ENCODE data around the gene KCNMA1.
"Not testable (repeated sequence)": the region's sequence is repeated elsewhere in the genome, so short reads cannot be mapped to it uniquely, and the experiment has no call there.

Gene KCNMA1

DNA sequence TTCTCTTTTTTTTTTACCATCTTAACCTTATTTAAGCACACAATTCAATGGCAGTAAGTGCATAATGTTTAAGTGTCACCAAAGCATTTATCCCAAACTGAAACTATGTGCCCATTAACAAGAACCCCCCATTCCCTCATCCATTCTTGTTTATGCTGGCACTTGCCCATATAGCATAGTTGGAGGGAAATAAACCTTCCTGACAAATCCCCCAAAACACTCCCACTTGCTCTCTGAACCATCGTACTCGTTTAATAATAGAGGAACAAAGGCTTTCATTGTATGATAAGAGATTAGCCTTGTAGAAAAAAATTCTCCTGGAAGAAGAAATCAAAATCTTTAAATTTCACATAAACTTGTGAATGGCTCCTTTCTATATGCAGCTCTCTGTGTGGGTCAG lies 26.4 kb upstream of the KCNMA1 start:
- no peak for DNase-seq (ENCODE audit: low read depth in 2 of 2)

DNA sequence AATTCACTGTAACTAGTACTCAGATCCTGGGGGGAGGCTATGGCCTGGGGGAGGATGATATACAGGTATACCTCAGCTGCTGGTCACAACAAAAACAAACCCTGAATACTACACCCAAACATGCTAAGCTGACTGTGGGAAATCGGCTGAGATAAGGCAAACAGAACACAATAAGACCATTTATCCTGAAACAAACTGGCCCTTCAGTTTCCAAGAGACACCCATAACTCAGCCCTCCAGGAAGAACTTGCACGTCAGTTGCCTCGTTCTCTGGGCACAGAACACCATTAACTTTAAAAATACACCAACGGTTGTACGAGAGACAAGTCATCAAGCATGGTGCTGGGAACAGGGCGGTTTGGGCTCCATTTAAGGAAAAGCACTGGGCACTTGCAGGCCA lies 24.1 kb upstream of the KCNMA1 start:
- DNase-seq (ENCODE audit: low read depth in 2 of 2), result no peak

DNA sequence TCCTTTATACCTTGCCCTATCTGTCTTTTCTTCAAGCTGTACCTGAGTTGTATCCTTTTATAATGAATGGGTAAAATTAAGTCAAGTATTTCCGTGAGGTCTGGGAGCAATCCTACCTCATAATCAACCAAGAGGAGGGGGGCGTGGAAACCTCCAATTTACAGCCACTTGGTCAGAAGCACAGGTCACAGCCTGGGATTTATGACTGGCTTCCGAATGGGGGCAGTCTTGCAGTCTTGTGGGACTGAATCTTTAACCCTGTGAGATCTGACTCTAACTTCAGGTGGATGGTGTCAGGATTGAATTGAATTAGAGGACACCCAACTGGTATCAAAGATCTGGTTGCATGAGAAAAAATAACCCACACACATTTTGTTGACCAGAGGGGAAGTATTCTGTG lies 23.5 kb upstream of the KCNMA1 start:
- DNase-seq (ENCODE audit: low read depth in 2 of 2), result no peak

DNA sequence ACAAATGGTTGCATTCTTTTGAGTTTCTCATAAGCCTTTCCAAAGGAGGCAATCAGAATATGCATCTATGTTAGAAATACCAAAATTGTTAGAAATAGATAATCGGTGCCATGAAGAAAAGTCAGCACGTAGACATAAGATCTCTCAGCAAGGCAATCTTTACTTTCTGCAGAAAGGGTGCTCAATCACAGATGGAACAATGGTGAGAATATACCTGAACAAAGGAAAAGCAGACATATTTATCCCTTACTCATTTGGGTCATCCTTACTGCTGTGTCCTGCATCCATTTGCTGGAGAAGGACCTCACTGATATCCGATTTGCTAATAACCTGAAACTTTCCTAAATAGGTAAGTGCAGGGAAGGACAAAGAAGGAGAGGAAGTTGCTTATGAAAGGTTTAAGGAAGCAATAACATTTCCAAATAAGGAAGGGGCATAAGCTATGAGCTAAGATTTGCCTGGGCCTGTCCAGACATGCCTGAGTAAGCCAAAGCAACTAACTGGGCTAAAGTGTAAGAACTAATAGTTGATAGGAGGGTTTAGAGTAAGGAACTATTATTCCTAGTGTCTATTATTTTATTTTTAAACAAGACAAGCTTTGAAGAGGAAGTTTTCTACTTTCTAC lies 21.6 kb upstream of the KCNMA1 start:
- not testable (repeated sequence) for DNase-seq (ENCODE audit: low read depth in 2 of 2)

DNA sequence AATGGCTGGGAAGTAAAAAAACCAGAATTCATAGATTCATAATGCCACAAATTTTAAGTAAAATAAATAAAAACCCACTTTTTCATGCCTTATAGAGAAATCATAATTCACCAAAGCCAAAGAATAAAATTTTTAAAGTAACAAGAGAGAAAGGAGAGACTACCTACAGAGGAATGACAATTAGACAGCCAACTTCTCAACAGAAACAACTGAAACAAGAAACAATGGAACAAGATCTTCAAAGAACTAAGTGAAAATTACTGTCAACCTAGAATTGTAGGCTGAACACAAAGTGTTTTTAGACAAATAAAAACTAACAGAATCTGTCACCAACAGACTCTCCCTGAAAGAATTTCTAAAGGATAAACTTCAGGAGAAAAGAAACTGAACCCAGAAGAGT lies 15.6 kb upstream of the KCNMA1 start:
- no peak for DNase-seq (ENCODE audit: low read depth in 2 of 2)

DNA sequence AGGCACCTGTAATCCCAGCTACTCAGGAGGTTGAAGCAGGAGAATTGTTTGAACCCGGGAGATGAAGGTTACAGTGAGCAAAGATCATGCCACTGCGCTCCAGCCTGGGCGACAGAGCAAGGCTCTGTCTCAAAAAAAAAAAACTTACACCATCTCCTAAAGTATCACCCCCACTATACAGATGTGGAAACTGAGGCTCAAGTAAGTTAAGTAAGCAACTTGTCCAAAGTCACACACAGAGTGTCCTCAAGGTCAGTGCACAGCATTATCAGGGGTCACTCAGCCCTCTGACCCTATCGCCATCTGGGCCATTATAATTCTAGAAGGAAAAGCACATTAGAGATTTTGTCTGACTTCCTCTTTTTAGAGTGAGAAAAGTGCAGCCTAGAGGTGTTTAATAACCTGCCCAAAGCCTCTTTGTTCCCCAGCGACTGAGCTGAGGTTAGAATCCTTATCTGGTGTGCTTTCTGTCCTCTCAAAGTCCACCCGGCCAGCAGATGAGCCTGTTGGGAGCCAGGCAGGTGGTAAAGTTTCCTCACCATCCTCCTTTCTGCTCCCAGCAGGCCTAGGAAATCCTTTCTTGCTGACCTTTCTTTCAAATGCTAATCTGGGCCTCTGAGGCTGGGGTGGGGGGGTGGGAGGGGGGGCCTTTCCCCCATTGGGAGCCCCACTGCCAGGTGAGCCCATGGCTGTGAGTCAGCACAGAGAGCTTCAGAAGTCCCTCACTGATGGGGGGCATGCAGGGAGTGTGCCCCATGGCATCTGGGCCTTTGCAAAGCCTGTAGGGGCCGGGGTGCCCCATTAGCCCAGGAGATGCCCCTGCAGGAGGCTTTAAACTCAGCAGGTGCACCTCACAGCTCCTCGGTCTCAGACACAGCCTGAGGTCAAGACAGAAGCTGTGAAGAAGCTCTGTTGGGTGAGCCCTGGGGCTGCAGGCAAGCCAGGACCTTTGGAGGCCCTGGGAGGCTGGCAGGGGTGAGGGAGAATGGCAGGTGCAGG lies 12.0 kb upstream of the KCNMA1 start:
- DNase-seq (ENCODE audit: low read depth in 2 of 2), result no peak

DNA sequence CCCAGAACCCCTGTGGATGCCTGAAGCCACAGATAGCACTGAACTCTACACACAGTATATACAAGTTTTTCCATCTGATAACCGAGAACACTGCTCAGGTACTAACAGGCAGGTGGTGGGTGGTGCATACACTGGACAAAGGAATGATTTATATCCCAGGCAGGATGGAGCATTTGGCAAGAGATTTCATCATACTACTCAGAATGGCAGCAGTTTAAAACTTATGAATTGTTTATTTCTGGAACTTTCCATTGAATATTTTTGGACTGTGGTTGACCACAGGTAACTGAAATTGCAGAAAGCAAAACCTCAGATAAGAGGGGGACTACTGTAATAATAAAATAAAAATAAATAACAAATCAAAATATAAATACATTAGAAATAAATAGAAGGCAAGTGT lies 10.9 kb upstream of the KCNMA1 start:
- no peak for DNase-seq (ENCODE audit: low read depth in 2 of 2)

DNA sequence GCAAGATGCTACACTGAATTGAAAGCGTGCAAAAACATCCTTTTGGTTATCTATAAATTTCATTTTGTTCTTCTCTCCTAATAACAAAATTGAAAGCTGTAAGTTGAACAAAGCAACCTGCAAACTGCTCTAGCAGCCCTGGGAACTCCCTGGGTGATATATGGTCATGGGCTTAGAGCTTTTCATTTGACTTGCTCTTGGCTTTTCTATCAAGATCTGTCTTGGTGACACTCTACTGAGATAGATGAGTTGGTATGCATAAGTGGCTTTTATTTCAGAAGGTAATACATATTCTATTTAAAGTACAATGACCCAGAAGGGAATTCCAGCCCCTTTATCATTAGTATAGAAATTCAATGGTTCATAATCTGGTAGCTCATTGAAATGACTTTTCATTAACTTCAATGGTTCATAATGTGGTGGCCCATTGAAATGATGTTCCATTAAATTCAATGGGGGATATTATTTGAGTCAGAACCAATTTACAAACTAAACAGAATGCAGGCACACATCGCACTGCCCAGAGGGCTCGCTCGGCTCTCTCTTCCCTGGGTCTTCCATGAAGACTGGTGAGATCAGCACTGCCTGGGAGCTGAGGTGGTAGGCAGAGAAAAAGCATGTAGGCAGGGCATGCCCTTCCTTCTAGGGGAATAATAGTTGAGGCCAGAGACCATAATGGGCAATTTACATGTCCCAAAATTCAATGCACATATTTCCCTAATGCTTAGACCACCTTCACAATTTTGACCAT lies 10.1 kb upstream of the KCNMA1 start:
- no peak for DNase-seq (ENCODE audit: low read depth in 2 of 2)

DNA sequence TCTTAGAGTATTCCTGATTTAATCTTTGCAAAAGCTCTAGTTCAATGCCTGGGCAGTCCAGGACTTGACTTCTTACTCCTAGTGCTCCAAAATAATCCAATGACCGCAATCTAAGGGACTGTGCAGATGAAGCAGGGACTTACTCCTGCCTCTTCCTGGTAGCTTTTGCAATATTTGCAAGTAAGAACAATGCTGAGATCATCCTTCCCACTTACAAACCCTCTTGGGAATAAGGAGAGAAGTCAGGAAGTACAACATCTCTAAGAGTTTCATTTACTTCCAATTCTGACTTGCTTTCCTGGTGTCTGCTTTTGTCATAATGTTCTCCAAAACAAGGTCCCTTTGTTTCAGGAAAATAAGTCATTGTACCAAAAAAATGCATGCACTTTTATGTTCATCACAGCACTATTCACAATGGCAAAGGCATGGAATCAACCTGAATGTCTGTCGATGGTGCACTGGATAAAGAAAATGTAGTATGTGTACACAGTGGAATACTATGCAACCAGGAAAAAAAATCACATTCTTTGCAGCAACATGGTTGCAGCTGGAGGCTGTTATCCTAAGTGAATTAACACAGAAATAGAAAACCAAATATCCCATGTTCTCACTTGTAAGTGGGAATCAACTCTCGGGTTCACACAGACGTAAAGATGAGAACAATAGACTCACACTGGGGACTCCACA lies 7.1 kb upstream of the KCNMA1 start:
- DNase-seq (ENCODE audit: low read depth in 2 of 2), result no peak

DNA sequence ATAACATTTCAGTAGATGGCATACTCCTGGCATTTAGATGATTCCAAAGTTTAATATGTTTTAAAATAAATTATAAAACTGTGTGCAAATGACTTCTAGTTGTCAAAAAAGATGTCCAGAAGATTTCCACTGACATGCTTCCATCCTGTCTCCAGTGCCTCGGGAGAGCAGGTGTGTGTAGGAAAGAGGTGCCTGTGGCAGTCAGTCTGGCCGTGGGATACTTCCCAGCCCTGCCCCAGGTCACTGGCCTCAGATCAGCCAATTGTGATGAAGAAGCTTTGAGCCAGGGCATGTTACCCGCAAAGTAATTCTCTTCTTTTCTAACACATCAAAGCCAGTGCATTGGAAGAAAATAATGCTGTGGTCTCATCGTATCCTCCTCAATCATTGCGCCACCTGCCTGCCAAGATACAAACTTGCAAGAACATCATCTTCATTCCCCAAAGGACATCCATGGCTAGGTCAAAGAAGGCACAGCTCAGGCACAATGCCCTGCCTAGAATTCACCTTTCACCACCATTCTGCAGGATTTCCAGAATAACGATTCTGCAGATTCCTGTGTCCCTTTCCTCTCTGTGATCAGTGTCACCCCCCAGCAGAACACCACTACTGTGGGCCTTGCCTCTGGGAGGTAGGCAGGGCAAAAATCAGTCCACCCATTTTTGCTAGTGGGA lies 6.3 kb upstream of the KCNMA1 start:
- DNase-seq (ENCODE audit: low read depth in 2 of 2), result peak; percentile 27 to 29

DNA sequence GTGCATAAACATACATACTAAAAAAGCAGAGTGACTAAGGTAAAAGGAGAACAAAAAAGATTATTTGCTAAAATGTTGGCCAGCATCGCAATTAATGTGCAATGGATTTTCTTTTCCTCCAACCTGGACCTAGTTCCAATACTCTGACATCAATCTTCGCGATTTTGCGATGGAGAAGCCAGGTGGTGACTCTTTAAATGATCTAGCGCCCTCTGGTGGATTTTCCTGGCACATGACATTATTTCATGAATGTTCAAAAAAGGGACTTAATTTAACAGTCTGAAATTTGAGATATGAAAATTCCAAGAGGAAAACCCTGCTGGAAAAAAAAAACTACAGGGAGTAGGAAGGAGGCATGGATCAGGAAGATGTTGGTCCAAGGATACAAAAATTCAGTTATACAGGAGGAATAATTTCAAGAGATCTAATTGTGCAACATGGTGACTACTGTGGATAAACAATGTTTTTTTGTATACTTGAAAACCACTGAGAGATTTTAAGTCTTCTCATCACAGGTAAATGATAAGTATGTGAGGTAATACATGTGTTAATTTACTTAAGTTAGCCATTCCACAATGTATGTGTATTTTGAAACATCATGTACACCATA lies 4.3 kb upstream of the KCNMA1 start:
- peak; percentile 75 to 77 for DNase-seq (ENCODE audit: low read depth in 2 of 2)

DNA sequence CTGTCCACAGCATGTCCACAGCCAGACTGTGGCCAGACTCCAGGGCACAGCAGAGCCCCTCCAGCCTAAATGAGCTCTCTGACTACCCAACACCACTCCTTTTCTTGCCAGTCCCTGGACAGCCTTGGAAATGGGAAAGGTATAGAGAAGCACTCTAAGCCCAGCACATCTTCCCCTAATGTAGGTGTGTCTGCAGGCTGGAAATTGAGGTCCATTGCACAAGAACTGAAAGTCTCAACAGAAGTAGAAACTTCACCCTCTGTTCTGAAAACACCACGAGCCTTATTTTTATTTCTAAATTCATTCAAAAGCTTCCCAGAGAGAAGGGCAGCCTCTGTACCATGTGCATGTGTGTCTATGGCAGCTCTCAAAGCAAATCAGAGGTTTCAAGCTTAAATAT lies 3.7 kb upstream of the KCNMA1 start:
- no peak for DNase-seq (ENCODE audit: low read depth in 2 of 2)

DNA sequence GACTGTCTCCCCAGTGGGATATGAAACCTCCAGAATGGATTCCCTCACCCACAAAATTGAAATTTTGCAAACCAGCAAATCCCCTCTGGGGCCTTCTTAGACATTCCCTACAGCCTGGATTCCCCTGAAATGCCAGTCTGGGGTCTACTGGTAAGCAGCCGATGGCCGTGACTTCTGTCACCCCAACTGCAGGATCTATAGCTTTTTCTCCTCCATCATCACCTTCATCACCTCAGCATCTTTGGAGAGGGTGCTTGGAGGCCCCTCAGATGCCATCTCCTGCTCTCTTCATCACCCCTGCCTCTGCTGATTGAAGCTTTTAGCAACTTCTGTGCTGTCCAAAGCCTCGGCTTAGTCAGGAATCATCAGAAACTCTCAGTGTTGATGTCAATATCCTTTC lies 2.6 kb upstream of the KCNMA1 start:
- no peak for DNase-seq (ENCODE audit: low read depth in 2 of 2)

DNA sequence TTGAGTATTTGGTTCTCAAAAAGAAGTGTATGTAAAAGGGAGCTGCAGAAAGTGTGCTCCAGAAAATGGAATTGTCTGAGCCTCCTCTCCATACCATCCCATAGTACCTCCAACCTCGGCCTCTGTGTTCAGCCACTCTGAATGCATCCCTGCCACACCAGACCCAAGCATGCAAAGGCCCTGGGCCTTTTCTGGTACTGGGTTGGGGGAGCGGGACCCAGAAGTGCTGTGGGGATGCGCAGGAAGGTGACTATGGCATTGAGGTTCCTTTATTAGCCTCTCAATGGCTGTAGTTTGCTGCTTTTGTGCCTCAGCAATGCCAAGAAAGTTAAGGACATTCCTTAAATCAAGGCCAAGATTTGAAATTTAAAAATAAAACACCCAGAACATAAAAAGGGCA lies 2.1 kb upstream of the KCNMA1 start:
- no peak for DNase-seq (ENCODE audit: low read depth in 2 of 2)

DNA sequence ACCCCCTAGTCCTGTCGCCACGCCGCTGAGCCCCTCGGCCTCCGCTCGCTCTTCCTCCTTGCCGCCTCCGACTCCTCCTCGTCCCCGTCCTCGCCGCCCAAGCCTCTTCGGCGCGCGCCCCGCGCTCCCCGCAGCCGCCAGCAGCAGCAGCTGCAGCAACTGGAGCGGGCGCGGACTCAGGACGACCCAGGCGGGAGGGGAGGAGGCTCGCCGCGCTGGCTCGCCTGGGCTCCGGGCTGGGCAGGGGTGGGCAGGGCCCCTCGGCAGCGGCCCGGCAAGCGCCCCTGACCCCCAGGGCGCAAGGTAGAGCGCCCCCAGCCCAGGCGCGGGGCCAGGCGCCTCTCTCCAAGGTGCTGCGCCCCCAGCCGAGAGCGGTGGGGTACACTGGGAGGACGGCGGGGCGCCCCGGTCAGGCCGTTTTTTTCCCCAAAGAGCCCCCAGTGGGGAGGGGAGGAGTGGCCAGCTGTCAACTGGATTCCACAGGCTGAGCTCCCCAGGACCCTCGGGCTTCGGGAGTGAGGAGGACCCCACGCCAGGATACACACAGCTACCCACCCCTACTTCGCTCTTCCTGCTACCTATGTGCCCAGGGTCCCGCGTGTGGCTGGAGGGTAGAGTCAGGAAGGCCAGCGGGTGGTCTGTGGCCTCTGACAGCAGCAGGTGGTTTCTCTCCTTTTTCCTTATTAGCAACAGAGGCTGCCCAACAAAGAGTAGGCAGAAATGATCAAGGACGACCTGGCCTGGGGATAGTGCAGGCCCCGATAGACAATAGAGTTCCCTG lies 903 bp upstream of the KCNMA1 start:
- no peak for DNase-seq (ENCODE audit: low read depth in 2 of 2)

DNA sequence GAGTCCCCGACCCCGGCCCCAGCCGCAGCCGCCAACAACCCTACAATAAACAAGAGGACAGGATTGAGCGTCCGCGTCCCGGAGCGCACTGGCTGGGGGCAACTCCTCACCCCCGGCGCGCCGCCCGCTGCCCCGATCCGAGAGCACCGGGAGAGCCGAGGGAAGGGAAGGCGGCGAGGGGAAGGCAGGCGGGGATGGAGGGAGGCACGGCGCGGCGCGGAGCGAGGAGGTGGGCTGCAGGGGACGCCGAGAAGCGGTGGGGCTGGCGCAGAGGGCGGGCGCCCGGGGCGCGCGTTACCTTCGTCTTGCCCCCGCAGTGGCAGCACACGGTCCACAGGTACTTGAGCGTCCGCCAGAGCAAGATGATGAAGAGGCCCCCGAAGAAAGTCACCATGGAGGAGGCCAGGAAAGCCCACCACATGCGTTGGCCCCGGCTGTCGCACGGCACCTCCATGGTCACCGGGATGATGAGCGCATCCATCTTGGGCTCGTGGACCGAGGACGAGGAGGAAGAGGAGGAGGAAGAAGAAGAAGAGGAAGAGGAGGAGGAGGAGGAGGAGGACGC lies 559 bp downstream of the KCNMA1 start:
- no peak for DNase-seq (ENCODE audit: low read depth in 2 of 2)

DNA sequence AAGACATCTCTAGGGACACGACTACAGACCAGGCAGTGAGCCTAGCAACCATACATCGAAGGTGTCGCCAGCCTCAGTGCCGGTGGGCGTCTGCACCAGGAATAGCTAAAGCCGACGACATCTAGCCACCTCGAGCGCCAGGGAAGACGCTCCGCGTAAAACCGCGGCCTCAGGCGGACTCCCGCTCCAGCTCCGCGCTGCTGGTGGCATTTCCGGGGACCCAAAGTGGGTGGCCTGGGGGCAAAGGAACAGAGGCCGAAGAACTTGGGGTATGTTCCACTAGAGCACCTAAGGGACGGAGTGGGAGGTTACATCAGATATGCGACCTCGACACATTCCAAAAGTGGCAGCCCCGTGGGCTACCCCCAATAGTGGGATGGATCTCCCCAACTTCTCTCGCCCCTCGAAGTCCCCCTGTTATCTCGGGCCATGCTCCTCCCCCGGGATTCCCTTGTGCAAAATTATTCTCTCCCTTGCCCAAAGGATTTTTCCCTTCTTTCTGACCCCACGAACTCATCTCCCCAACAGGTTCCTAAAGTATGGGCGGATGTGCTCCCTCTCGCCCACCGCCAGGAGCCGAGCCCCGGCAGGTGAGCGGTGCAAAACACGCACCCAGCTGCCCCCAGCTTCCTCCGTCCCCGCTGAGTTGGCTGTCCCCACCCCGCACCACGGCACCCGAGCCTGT lies 1.2 kb downstream of the KCNMA1 start:
- no peak for DNase-seq (ENCODE audit: low read depth in 2 of 2)

DNA sequence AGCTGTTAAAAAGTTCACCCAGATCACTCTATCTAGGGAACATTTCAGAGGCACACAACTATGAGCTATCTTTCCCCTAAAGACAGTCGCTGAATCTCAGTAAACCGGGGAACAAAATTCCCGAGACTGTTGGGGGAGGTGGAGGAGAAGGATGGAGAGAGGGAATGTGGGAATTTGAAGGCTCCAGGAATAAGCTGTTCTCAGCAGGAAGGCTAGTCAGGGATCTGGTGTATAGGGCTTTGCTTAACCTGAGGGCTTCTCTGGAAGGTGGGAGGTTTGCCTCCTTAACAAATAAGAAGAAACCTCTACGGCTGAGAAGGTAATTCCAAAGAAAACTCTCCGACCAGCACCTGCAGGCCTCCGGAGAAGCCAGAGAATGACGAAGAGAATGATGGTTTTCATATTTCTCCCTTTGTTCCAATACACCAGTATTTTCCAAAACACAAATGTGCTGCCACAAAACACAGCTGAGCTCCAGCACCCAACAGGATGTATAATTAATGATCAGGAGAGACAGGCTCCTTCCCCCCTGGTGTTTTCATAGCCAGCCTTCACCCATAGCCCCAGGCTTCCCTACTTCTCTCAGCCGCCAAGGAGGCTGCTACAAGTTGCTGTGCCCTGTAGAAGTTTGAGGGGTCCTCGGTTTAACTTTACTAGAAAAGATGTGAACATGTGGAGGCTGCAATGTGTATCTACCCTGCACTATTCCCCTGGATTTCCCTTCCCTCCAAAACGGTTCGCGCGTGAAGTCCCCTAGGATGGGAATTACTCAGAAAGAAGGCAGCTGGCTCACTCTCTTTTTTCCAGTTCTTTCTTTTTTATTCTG lies 2.0 kb downstream of the KCNMA1 start:
- no peak for DNase-seq (ENCODE audit: low read depth in 2 of 2)

Data from fibroblast of skin of left quadriceps (primary cell).